ENCODE data around the gene SNW1.

The SNW1 gene

DNA sequence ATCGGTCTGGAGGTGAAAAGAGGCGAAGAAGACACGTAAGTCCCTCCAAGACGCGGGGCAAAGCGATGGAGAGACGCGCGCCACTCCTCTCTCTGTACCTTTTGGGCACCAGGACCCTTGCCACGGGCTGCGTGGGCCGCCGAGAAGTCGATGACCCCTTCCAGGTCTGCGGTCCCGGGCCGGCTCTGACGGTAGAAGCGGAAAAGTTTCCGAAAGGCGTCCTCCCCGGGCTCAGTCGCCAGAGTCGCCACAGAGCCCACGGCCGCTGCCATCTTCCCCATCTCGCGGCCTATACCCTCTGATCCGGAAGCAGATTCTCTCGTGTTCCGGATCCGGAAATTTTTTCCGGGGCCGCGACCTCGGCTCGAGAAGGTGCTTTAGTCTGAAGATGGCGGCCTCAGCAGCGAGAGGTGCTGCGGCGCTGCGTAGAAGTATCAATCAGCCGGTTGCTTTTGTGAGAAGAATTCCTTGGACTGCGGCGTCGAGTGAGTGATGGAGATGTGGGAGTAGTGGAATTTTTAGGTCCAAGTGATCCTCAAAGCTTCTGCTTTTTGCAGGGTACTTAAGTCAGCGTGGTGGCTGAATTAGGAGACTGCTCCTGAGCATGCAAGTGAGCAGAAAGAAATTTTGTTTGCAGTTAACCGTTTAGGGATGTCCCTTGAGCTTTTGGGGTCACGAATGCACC, 53.1 kb downstream of the SNW1 start, which contains the start of the genes ALKBH1 and SLIRP:
TSS of gene ALKBH1 (minus strand) at position 300 of the 685 bp plus-strand sequence. CDS start at position 281, 19 bp downstream.
TSS of gene SLIRP (plus strand) at position 380 of the 685 bp plus-strand sequence. CDS start at position 389, 9 bp downstream.
- Histone ChIP-seq H3K36me3 (ENCODE audit: insufficient read depth, low read length) (peaks cover 50% of the 10 kb centered on the region), H4K20me1 (ENCODE audit: insufficient read depth, low read length) (peaks cover 19% of the 10 kb centered on the region; the same call in 1 of the 2 replicates)

GRCh38 chr14:77707355-77707723, 53.6 kb downstream of the SNW1 start:
- Histone ChIP-seq H3K4me3 (ENCODE audit: low read depth in 1 of 2, low read length in 2 of 2) (peak overlapping the region; percentile 71 to 94), H2AFZ (ENCODE audit: low read depth, low read length) (peak overlapping the region; percentile 87), H4K20me1 (ENCODE audit: insufficient read depth, low read length) (peaks cover 19% of the 10 kb centered on the region; the same call in 1 of the 2 replicates), H3K4me2 (ENCODE audit: insufficient read depth, low read length) (peak overlapping the region; percentile 98), H3K79me2 (ENCODE audit: insufficient read depth, low read length) (peaks cover 85% of the 10 kb centered on the region), H3K4me1 (ENCODE audit: insufficient read depth, low read length) (peaks cover 36% of the 10 kb centered on the region), H3K27ac (ENCODE audit: low read length) (peak overlapping the region; percentile 84), H3K36me3 (ENCODE audit: insufficient read depth, low read length) (peaks cover 50% of the 10 kb centered on the region), H3K9ac (ENCODE audit: low read depth, low read length) (peak overlapping the region; percentile 75), H3K9me3 (ENCODE audit: insufficient read depth, low read length, severe bottlenecking) (no peaks in the 10 kb centered on the region), H3K27me3 (ENCODE audit: insufficient read depth, low read length, poor library complexity) (no peaks in the 10 kb centered on the region)
- TF ChIP-seq EZH2 (IDR thresholded peaks at IDR 0.05; ENCODE audit: borderline replicate concordance, low read depth, low read length, severe bottlenecking), result no peak
- TF ChIP-seq, protein P1, sequence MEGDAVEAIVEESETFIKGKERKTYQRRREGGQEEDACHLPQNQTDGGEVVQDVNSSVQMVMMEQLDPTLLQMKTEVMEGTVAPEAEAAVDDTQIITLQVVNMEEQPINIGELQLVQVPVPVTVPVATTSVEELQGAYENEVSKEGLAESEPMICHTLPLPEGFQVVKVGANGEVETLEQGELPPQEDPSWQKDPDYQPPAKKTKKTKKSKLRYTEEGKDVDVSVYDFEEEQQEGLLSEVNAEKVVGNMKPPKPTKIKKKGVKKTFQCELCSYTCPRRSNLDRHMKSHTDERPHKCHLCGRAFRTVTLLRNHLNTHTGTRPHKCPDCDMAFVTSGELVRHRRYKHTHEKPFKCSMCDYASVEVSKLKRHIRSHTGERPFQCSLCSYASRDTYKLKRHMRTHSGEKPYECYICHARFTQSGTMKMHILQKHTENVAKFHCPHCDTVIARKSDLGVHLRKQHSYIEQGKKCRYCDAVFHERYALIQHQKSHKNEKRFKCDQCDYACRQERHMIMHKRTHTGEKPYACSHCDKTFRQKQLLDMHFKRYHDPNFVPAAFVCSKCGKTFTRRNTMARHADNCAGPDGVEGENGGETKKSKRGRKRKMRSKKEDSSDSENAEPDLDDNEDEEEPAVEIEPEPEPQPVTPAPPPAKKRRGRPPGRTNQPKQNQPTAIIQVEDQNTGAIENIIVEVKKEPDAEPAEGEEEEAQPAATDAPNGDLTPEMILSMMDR (IDR thresholded peaks at IDR 0.05; ENCODE audit: borderline replicate concordance, extremely low read depth, low read length, poor library complexity, severe bottlenecking), result peak; percentile 43
- peak; percentile 33 for ATAC-seq (ENCODE audit: insufficient read depth, low read depth)
- DNase-seq, result no peak

More for the DNA sequence above, 53.1 kb downstream of the SNW1 start, which contains the start of the genes ALKBH1 and SLIRP:
- peak within 1 kb of the TSS; percentile 75 for H3K9ac ChIP-seq (ENCODE audit: low read depth, low read length)
- H3K4me2 ChIP-seq (ENCODE audit: insufficient read depth, low read length), result peak within 1 kb of the TSS; percentile 98
- H3K79me2 ChIP-seq (ENCODE audit: insufficient read depth, low read length), result peaks cover 84% of the 10 kb centered on the region
- H3K27me3 ChIP-seq (ENCODE audit: insufficient read depth, low read length, poor library complexity), result no peaks in the 10 kb centered on the region
- H3K27ac ChIP-seq (ENCODE audit: low read length), result peak within 1 kb of the TSS; percentile 84
- peak within 1 kb of the TSS; percentile 87 for H2AFZ ChIP-seq (ENCODE audit: low read depth, low read length)
- TF ChIP-seq, protein P1 (IDR thresholded peaks at IDR 0.05; ENCODE audit: borderline replicate concordance, extremely low read depth, low read length, poor library complexity, severe bottlenecking), result no peak
- no peak for TF ChIP-seq EZH2 (IDR thresholded peaks at IDR 0.05; ENCODE audit: borderline replicate concordance, low read depth, low read length, severe bottlenecking)
- ATAC-seq (ENCODE audit: insufficient read depth, low read depth) (peak; percentile 99), DNase-seq (peak; percentile 89)
- peaks cover 36% of the 10 kb centered on the region for H3K4me1 ChIP-seq (ENCODE audit: insufficient read depth, low read length)
- H3K9me3 ChIP-seq (ENCODE audit: insufficient read depth, low read length, severe bottlenecking), result no peaks in the 10 kb centered on the region
- H3K4me3 ChIP-seq (ENCODE audit: low read depth in 1 of 2, low read length in 2 of 2), result peak within 1 kb of the TSS; percentile 71 to 94

- no peak for ATAC-seq (ENCODE audit: insufficient read depth, low read depth)
- Histone ChIP-seq H3K4me2 (ENCODE audit: insufficient read depth, low read length) (no peak overlapping the region), H3K4me1 (ENCODE audit: insufficient read depth, low read length) (no peaks in the 10 kb centered on the region), H2AFZ (ENCODE audit: low read depth, low read length) (no peak overlapping the region), H4K20me1 (ENCODE audit: insufficient read depth, low read length) (peaks cover 1% of the 10 kb centered on the region; the same call in 1 of the 2 replicates), H3K4me3 (ENCODE audit: low read depth in 1 of 2, low read length in 2 of 2) (no peak overlapping the region), H3K9ac (ENCODE audit: low read depth, low read length) (no peak overlapping the region), H3K36me3 (ENCODE audit: insufficient read depth, low read length) (peaks cover 55% of the 10 kb centered on the region), H3K27ac (ENCODE audit: low read length) (no peak overlapping the region), H3K27me3 (ENCODE audit: insufficient read depth, low read length, poor library complexity) (no peaks in the 10 kb centered on the region), H3K9me3 (ENCODE audit: insufficient read depth, low read length, severe bottlenecking) (no peaks in the 10 kb centered on the region), H3K79me2 (ENCODE audit: insufficient read depth, low read length) (peaks cover under 1% of the 10 kb centered on the region; the same call in 1 of the 2 replicates)
- no peak for TF ChIP-seq EZH2 (IDR thresholded peaks at IDR 0.05; ENCODE audit: borderline replicate concordance, low read depth, low read length, severe bottlenecking)
- TF ChIP-seq, protein P1 (IDR thresholded peaks at IDR 0.05; ENCODE audit: borderline replicate concordance, extremely low read depth, low read length, poor library complexity, severe bottlenecking), result no peak
- no peak for DNase-seq
Observed at GRCh38 chr14:77691259-77691658, 69.7 kb downstream of the SNW1 start.

All from DND-41 (cell line).